Prostate gland (tissue), 2 donors: Measurements from ENCODE around the gene KLF5.

Experiments
- CTCF ChIP-seq, 4 experiments: fragments of 200-600 bp in 2 of 4; fragments of 450-650 bp in 2 of 4; sonication (generic) in 2 of 4; IDR thresholded peaks; 1 replicate in 3 of 4; 2 replicates in 1 of 4; pipeline ENCODE4 v1.5.1; 2016 to 2019; ENCODE audit warnings: antibody characterized with exemption in 4 of 4, mild to moderate bottlenecking in 2 of 4, moderate library complexity in 2 of 4
- POLR2A ChIP-seq: fragments of 450-650 bp; IDR thresholded peaks from one replicate; pipeline ENCODE4 v1.6.1; 2016; ENCODE audit warnings: antibody characterized with exemption, mild to moderate bottlenecking

- TF ChIP-seq CTCF (IDR thresholded peaks at IDR 0.05) (no peak), POLR2A (no peak)
These were observed 49.2 kb downstream of the KLF5 start for GRCh38 chr13:73107970-73108369.
